Stomach (tissue), 9 donors: ENCODE measurements around the gene FLACC1. TPM values are rescaled to one million over a fixed set of nuclear protein-coding genes. Genes with fewer than 3 reads are reported as not detected.

ENCODE experiments used
- DNase-seq, 2 donors: peaks; one replicate each; pipeline versions ENCODE4 v3.0.0 to v3.0.0-alpha.2; 2013 to 2019
- H3K27ac ChIP-seq, 5 donors: fragments of 200-600 bp in 4 of 5; sonication (generic) in 4 of 5; one replicate each; pipeline ENCODE4 v1.5.1; 2013 to 2019; ENCODE audit warnings: mild to moderate bottlenecking in 1 of 5, moderate library complexity in 1 of 5
- H3K27me3 ChIP-seq, 3 donors: fragments of 200-600 bp; sonication (generic); one replicate each; pipeline ENCODE4 v1.5.1; 2017 to 2019; ENCODE audit warnings: mixed run types in 1 of 3
- H3K36me3 ChIP-seq, 4 donors: fragments of 200-600 bp; sonication (generic); 1 replicate in 3 of 4; 2 replicates in 1 of 4; pipeline ENCODE4 v1.5.1; 2016 to 2019
- H3K4me1 ChIP-seq, 4 donors: fragments of 200-600 bp; sonication (generic); one replicate each; pipeline ENCODE4 v1.5.1; 2016 to 2019
- H3K4me3 ChIP-seq, 4 donors: fragments of 200-600 bp; sonication (generic) in 3 of 4; one replicate each; pipeline ENCODE4 v1.5.1; 2016 to 2019; ENCODE audit warnings: mild to moderate bottlenecking in 1 of 4
- H3K9me3 ChIP-seq, 4 donors: fragments of 200-600 bp; sonication (generic); one replicate each; pipeline ENCODE4 v1.5.1; 2016 to 2019
- CTCF ChIP-seq, 7 experiments: fragments of 450-650 bp in 4 of 7; fragments of 200-600 bp in 3 of 7; sonication (generic) in 3 of 7; IDR thresholded peaks; one replicate each; pipeline ENCODE4 v1.5.1; 2016 to 2019; ENCODE audit warnings: antibody characterized with exemption in 7 of 7, control low read depth in 2 of 7, mild to moderate bottlenecking in 1 of 7
- EP300 ChIP-seq: sonication (generic); formaldehyde crosslinking; IDR thresholded peaks from one replicate; pipeline ENCODE4 v1.6.1; 2017; ENCODE audit warnings: antibody characterized with exemption
- POLR2A ChIP-seq, 4 donors: fragments of 450-650 bp; IDR thresholded peaks; one replicate each; pipeline ENCODE4 v1.6.1; 2016; ENCODE audit warnings: antibody characterized with exemption in 4 of 4, control low read depth in 2 of 4, mild to moderate bottlenecking in 1 of 4, moderate library complexity in 1 of 4
- POLR2AphosphoS5 ChIP-seq, 3 donors: sonication (generic); formaldehyde crosslinking; IDR thresholded peaks; one replicate each; pipeline ENCODE4 v1.6.1; 2016; ENCODE audit warnings: antibody characterized with exemption in 3 of 3
- WGBS, 5 donors: extraction: QIAGEN DNeasy Blood & Tissue Kit in 3 of 5; methylation state at CpG; one replicate each; pipeline versions ENCODE4 v1.1.5 to v1.1.7; 2013 to 2018; 5-methylcytosine and 5-hydroxymethylcytosine counted together
- intact Hi-C: fragments of 100-400 bp; cut with DNase I; formaldehyde crosslinking; loops from one replicate; pipeline ENCODE4 v1.15.1; 2023; ENCODE audit warnings: low total_unique reads
- polyA plus RNA-seq, 3 donors: library from polyadenylated mRNA; stranded (reverse); fragments of 200-250 nt; gene quantifications; one replicate each; pipeline ENCODE4 v1.2.3, GENCODE V29; 2013
- total RNA-seq, 5 donors: library from RNA; depleted of rRNA; stranded (reverse); fragments of >200 nt; gene quantifications; one replicate each; pipeline versions ENCODE4 v1.1.0 to v1.2.3, GENCODE V29; 2014 to 2016
- donor health status: healthy with polysubstance abuse.
- donor health status: Bipolar disorder and iron deficiency.
- donor health status: healthy.

The FLACC1 gene
- total and polyA plus RNA-seq, 8 donors = 0.13 to 21.6 (median 1.8) TPM; not detected in 3

GRCh38 chr2:201269764-201270163, 87.4 kb downstream of the FLACC1 start:
- H3K27me3 ChIP-seq = no peaks in the 10 kb centered on the region
- H3K4me3 ChIP-seq = no peak overlapping the region
- intact Hi-C loops = no loop called here
- 88 to 98% (median 94%) methylated on average over 2 of the region's 2 CpGs for WGBS, 5 donors
- no peak overlapping the region for H3K27ac ChIP-seq
- TF ChIP-seq CTCF (IDR thresholded peaks at IDR 0.05) (no peak), POLR2A (IDR thresholded peaks at IDR 0.05) (no peak), EP300 (no peak), POLR2AphosphoS5 (IDR thresholded peaks at IDR 0.05) (no peak)
- no peaks in the 10 kb centered on the region for H3K9me3 ChIP-seq
- H3K4me1 ChIP-seq = peaks cover 0 to under 1% (median 0%) of the 10 kb centered on the region in 4 donors
- no peak for DNase-seq
- peaks cover 24 to 88% (median 84%) of the 10 kb centered on the region in 4 donors for H3K36me3 ChIP-seq

GRCh38 chr2:201267278-201268030, 89.7 kb downstream of the FLACC1 start:
- no peaks in the 10 kb centered on the region for H3K27me3 ChIP-seq
- intact Hi-C loops = no loop called here
- H3K36me3 ChIP-seq = peaks cover 12 to 65% (median 61%) of the 10 kb centered on the region in 4 donors
- DNase-seq = no peak
- peaks cover 0 to 20% (median 1%) of the 10 kb centered on the region in 4 donors for H3K4me1 ChIP-seq
- H3K27ac ChIP-seq = no peak overlapping the region
- H3K9me3 ChIP-seq = no peaks in the 10 kb centered on the region
- TF ChIP-seq CTCF (IDR thresholded peaks at IDR 0.05) = no peak
- TF ChIP-seq POLR2A (IDR thresholded peaks at IDR 0.05) = no peak
- no peak for TF ChIP-seq EP300
- no peak for TF ChIP-seq POLR2AphosphoS5 (IDR thresholded peaks at IDR 0.05)
- no peak overlapping the region for H3K4me3 ChIP-seq
- WGBS, 5 donors = 81 to 95% (median 92%) methylated on average over 12 of the region's 12 CpGs

- Histone ChIP-seq H3K36me3 (peaks cover 12 to 57% (median 53%) of the 10 kb centered on the region in 4 donors), H3K9me3 (no peaks in the 10 kb centered on the region), H3K4me1 (peaks cover 0 to 24% (median 4%) of the 10 kb centered on the region in 4 donors), H3K27ac (no peak overlapping the region), H3K4me3 (no peak overlapping the region), H3K27me3 (no peaks in the 10 kb centered on the region)
- DNase-seq = no peak
- intact Hi-C loops = no loop called here
- TF ChIP-seq CTCF (IDR thresholded peaks at IDR 0.05) = no peak
- no peak for TF ChIP-seq POLR2AphosphoS5 (IDR thresholded peaks at IDR 0.05)
- no peak for TF ChIP-seq EP300
- no peak for TF ChIP-seq POLR2A (IDR thresholded peaks at IDR 0.05)
- WGBS, 5 donors = 79 to 93% (median 89%) methylated on average over 2 of the region's 2 CpGs
These were observed 90.5 kb downstream of the FLACC1 start for GRCh38 chr2:201266629-201267028.

GRCh38 chr2:201264472-201265173, 92.5 kb downstream of the FLACC1 start:
- H3K27me3 ChIP-seq = no peaks in the 10 kb centered on the region
- H3K36me3 ChIP-seq = peaks cover 12 to 37% (median 34%) of the 10 kb centered on the region in 4 donors
- DNase-seq = no peak
- whole genome bisulfite sequencing, 5 donors = 84 to 92% (median 87%) methylated on average over 7 of the region's 7 CpGs
- no peaks in the 10 kb centered on the region for H3K9me3 ChIP-seq
- no peak overlapping the region for H3K27ac ChIP-seq
- intact Hi-C loops = no loop called here
- TF ChIP-seq CTCF (IDR thresholded peaks at IDR 0.05) (no peak), POLR2AphosphoS5 (IDR thresholded peaks at IDR 0.05) (no peak), EP300 (no peak), POLR2A (IDR thresholded peaks at IDR 0.05) (no peak)
- H3K4me3 ChIP-seq = no peak overlapping the region
- peaks cover 0 to 44% (median 16%) of the 10 kb centered on the region in 4 donors for H3K4me1 ChIP-seq
